GM21723 (cell line): ENCODE measurements around the gene DACT2.
"Not testable (repeated sequence)": the region's sequence is repeated elsewhere in the genome, so short reads cannot be mapped to it uniquely, and the experiment has no call there.

Source experiments
- ATAC-seq: cut with Tn5 transposase; IDR thresholded peaks from one replicate; pipeline ENCODE4 v1.9.1; 2021; ENCODE audit warnings: mild to moderate bottlenecking, moderate library complexity; ENCODE audit not compliant: unreplicated experiment

Gene DACT2

GRCh38 chr6:168326294-168327261 lies 7.0 kb upstream of the DACT2 start:
- ATAC-seq: no peak

- ATAC-seq: no peak
These were observed 3.4 kb upstream of the DACT2 start for GRCh38 chr6:168322966-168323365.

- ATAC-seq: no peak
These were observed 1.1 kb upstream of the DACT2 start for GRCh38 chr6:168320634-168321033.

- ATAC-seq: no peak
These were observed 848 bp downstream of the DACT2 start for GRCh38 chr6:168318579-168319278.

GRCh38 chr6:168318090-168318489 lies 1.5 kb downstream of the DACT2 start:
- ATAC-seq: no peak

GRCh38 chr6:168315596-168315995 lies 4.0 kb downstream of the DACT2 start:
- no peak for ATAC-seq

- ATAC-seq: no peak
These were observed 4.6 kb downstream of the DACT2 start for GRCh38 chr6:168314948-168315347.

GRCh38 chr6:168314021-168314420 lies 5.6 kb downstream of the DACT2 start:
- ATAC-seq: no peak

GRCh38 chr6:168313431-168314011 lies 6.1 kb downstream of the DACT2 start:
- ATAC-seq: no peak

- not testable (repeated sequence) for ATAC-seq
These were observed 7.5 kb downstream of the DACT2 start for GRCh38 chr6:168312125-168312507.

- no peak for ATAC-seq
These were observed 8.0 kb downstream of the DACT2 start for GRCh38 chr6:168311410-168312124.

GRCh38 chr6:168310945-168311344 lies 8.6 kb downstream of the DACT2 start:
- no peak for ATAC-seq

- ATAC-seq: no peak
These were observed 9.2 kb downstream of the DACT2 start for GRCh38 chr6:168310403-168310802.

GRCh38 chr6:168309997-168310396 lies 9.6 kb downstream of the DACT2 start:
- no peak for ATAC-seq

GRCh38 chr6:168309183-168309582 lies 10.4 kb downstream of the DACT2 start:
- ATAC-seq: no peak

GRCh38 chr6:168308390-168309144 lies 11.0 kb downstream of the DACT2 start:
- ATAC-seq: no peak

GRCh38 chr6:168307695-168308021 lies 11.9 kb downstream of the DACT2 start:
- no peak for ATAC-seq

- no peak for ATAC-seq
These were observed 12.4 kb downstream of the DACT2 start for GRCh38 chr6:168307015-168307694.

GRCh38 chr6:168305863-168306262 lies 13.7 kb downstream of the DACT2 start:
- no peak for ATAC-seq
